Lower lobe of right lung (tissue), 2 donors: Measurements from ENCODE around the gene KRTCAP2. TPM values are rescaled to one million over a fixed set of nuclear protein-coding genes. Genes with fewer than 3 reads are reported as not detected.
"Not testable (repeated sequence)": the region's sequence is repeated elsewhere in the genome, so short reads cannot be mapped to it uniquely, and the experiment has no call there.

Experiments
- ATAC-seq, 2 donors: fragments of 200-7000 bp; cut with Tn5 transposase; one replicate each; pipeline ENCODE4 v1.9.1; 2020 to 2022; ENCODE audit warnings: mild to moderate bottlenecking in 2 of 2, moderate library complexity in 2 of 2
- DNase-seq: peaks from one replicate; pipeline ENCODE4 v3.0.0-alpha.2; 2020
- H3K27ac ChIP-seq: fragments of 200-600 bp; one replicate; pipeline ENCODE4 v1.8.0; 2022
- H3K27me3 ChIP-seq: fragments of 200-600 bp; one replicate; pipeline ENCODE4 v1.8.0; 2022; ENCODE audit warnings: low read depth
- H3K36me3 ChIP-seq: fragments of 200-600 bp; one replicate; pipeline ENCODE4 v1.8.0; 2022; ENCODE audit warnings: mild to moderate bottlenecking
- H3K4me1 ChIP-seq: fragments of 200-600 bp; one replicate; pipeline ENCODE4 v1.8.0; 2022
- H3K4me3 ChIP-seq: fragments of 200-600 bp; one replicate; pipeline ENCODE4 v1.8.0; 2022; ENCODE audit warnings: mild to moderate bottlenecking
- H3K9me3 ChIP-seq: fragments of 200-600 bp; one replicate; pipeline ENCODE4 v1.8.0; 2022
- CTCF ChIP-seq: fragments of 200-600 bp; IDR thresholded peaks from one replicate; pipeline ENCODE4 v1.8.0; 2022; ENCODE audit warnings: antibody characterized with exemption, mild to moderate bottlenecking
- intact Hi-C: fragments of 100-400 bp; cut with DNase I; formaldehyde crosslinking; loops from one replicate; pipeline ENCODE4 v1.11.0; 2022
- long read RNA-seq: library from polyadenylated mRNA; unstranded; transcript quantifications from one replicate; pipeline ENCODE4 v2.0.0, GENCODE V29; 2021
- total RNA-seq: library from RNA; stranded (reverse); fragmentation: NEBNext Ultra II Directional; extraction: Animal tissue kit (Norgen Biotek cat#: 25700); gene quantifications from one replicate; pipeline ENCODE4 v1.2.1, GENCODE V29; 2021
- donor health status: DM: no; HTN: yes; CAD: no; lungs with severe emphysema.

Gene KRTCAP2
- 173 TPM for total RNA-seq
- long read RNA-seq, transcript KRTCAP2-201 (5 exons, 552 nt) = major isoform, 62 of 119 reads
- long read RNA-seq, transcript KRTCAP2-206 (4 exons, 785 nt) = minor isoform, 46 of 119 reads
- long read RNA-seq, partial matches to known transcripts = 1 of 119 reads
- long read RNA-seq, other reads (novel, unspliced or antisense) = 10 of 119 reads

- peak; percentile 92 for TF ChIP-seq CTCF
- Histone ChIP-seq H3K9me3 (no peaks in the 10 kb centered on the region), H3K4me3 (peak within 1 kb of the TSS; percentile 91), H3K36me3 (peaks cover 23% of the 10 kb centered on the region), H3K27ac (peak within 1 kb of the TSS; percentile 91), H3K27me3 (peaks cover 6% of the 10 kb centered on the region), H3K4me1 (peaks cover 34% of the 10 kb centered on the region)
- DNase-seq = peak; percentile 97
- intact Hi-C loops = no loop called here
- peak; percentile 78 to 88 for ATAC-seq
Measured at GRCh38 chr1:155172732-155173477, at the start of gene KRTCAP2. TSS of gene KRTCAP2 (minus strand) at chr1:155173304. CDS start at chr1:155173224, 80 bp downstream.

GRCh38 chr1:155220211-155220965 is 47.3 kb upstream of the KRTCAP2 start:
- H3K36me3 ChIP-seq, ATAC-seq, H3K27me3 ChIP-seq, H3K9me3 ChIP-seq, H3K4me3 ChIP-seq, DNase-seq, intact Hi-C loops: not testable (repeated sequence)
- H3K27ac ChIP-seq = peak overlapping the region; percentile 18
- H3K4me1 ChIP-seq = peaks cover 33% of the 10 kb centered on the region

- Histone ChIP-seq H3K4me1 (peaks cover 25% of the 10 kb centered on the region), H3K27ac (peak overlapping the region; percentile 18), H3K4me3 (no peak overlapping the region), H3K36me3 (no peaks in the 10 kb centered on the region), H3K9me3 (no peaks in the 10 kb centered on the region), H3K27me3 (no peaks in the 10 kb centered on the region)
- ATAC-seq (peak; percentile 63 to 64), DNase-seq (no peak)
- intact Hi-C loops = no loop called here
- TF ChIP-seq CTCF = no peak
Measured at GRCh38 chr1:155219592-155220031, 46.5 kb upstream of the KRTCAP2 start.

GRCh38 chr1:155218854-155219591 is 45.9 kb upstream of the KRTCAP2 start:
- H3K4me3 ChIP-seq = no peak overlapping the region
- intact Hi-C loops = no loop called here
- peak; percentile 45 to 76 for ATAC-seq
- no peaks in the 10 kb centered on the region for H3K27me3 ChIP-seq
- no peaks in the 10 kb centered on the region for H3K36me3 ChIP-seq
- no peaks in the 10 kb centered on the region for H3K9me3 ChIP-seq
- DNase-seq = no peak
- no peak for TF ChIP-seq CTCF
- peak overlapping the region; percentile 18 for H3K27ac ChIP-seq
- H3K4me1 ChIP-seq = peaks cover 19% of the 10 kb centered on the region

- H3K9me3 ChIP-seq, H3K27me3 ChIP-seq, DNase-seq, H3K36me3 ChIP-seq, H3K4me3 ChIP-seq, intact Hi-C loops, ATAC-seq, H3K27ac ChIP-seq: not testable (repeated sequence)
- H3K4me1 ChIP-seq = peaks cover 19% of the 10 kb centered on the region
Measured at GRCh38 chr1:155214702-155215101, 41.6 kb upstream of the KRTCAP2 start.

- H3K36me3 ChIP-seq, H3K27me3 ChIP-seq, ATAC-seq, H3K27ac ChIP-seq, H3K9me3 ChIP-seq, DNase-seq, intact Hi-C loops, H3K4me3 ChIP-seq: not testable (repeated sequence)
- peaks cover 27% of the 10 kb centered on the region for H3K4me1 ChIP-seq
Measured at GRCh38 chr1:155212051-155212440, 38.9 kb upstream of the KRTCAP2 start.

- H3K9me3 ChIP-seq, H3K36me3 ChIP-seq, DNase-seq, H3K27ac ChIP-seq, ATAC-seq, H3K4me3 ChIP-seq, intact Hi-C loops, H3K27me3 ChIP-seq: not testable (repeated sequence)
- H3K4me1 ChIP-seq = peaks cover 33% of the 10 kb centered on the region
Measured at GRCh38 chr1:155211381-155212050, 38.4 kb upstream of the KRTCAP2 start.
